Hepatocyte (in vitro differentiated cells): ENCODE measurements around the gene CEL.
"Not testable (repeated sequence)": the region's sequence is repeated elsewhere in the genome, so short reads cannot be mapped to it uniquely, and the experiment has no call there.

Experiments used
- EZH2 ChIP-seq: fragments of 200-600 bp; sonication (generic); IDR thresholded peaks from 2 replicates; pipeline ENCODE4 v1.6.1; 2016; ENCODE audit warnings: antibody characterized with exemption, mild to moderate bottlenecking, borderline replicate concordance
- EZH2phosphoT487 ChIP-seq: fragments of 200-600 bp; sonication (generic); IDR thresholded peaks from one replicate; pipeline ENCODE4 v1.6.1; 2018; ENCODE audit warnings: antibody characterized with exemption, mild to moderate bottlenecking, low read depth, moderate library complexity; ENCODE audit not compliant: unreplicated experiment, severe bottlenecking
- TF ChIP-seq, protein P1 (sequence below): fragments of 200-600 bp; sonication (generic); IDR thresholded peaks from 2 replicates; pipeline ENCODE4 v1.5.1; 2016; ENCODE audit warnings: antibody characterized with exemption, mild to moderate bottlenecking; ENCODE audit not compliant: poor library complexity

DNA sequence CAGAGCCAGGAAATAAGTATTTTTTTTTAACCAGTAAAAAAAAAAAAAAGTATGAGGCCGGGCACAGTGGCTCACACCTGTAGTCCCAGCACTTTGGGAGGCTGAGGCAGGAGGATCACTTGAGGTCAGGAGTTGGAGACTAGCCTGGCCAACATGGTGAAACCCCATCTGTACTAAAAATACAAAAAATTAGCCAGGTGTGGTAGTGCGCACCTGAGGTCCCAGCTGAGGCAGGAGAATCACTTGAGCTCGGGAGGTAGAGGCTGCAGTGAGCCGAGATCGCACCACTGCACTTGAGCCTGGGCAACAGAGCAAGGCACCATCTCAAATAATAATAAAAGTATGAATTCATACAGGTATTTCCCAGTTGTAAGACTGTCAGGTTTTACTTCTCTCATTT is 10.4 kb downstream of the CEL start:
- TF ChIP-seq, protein P1, sequence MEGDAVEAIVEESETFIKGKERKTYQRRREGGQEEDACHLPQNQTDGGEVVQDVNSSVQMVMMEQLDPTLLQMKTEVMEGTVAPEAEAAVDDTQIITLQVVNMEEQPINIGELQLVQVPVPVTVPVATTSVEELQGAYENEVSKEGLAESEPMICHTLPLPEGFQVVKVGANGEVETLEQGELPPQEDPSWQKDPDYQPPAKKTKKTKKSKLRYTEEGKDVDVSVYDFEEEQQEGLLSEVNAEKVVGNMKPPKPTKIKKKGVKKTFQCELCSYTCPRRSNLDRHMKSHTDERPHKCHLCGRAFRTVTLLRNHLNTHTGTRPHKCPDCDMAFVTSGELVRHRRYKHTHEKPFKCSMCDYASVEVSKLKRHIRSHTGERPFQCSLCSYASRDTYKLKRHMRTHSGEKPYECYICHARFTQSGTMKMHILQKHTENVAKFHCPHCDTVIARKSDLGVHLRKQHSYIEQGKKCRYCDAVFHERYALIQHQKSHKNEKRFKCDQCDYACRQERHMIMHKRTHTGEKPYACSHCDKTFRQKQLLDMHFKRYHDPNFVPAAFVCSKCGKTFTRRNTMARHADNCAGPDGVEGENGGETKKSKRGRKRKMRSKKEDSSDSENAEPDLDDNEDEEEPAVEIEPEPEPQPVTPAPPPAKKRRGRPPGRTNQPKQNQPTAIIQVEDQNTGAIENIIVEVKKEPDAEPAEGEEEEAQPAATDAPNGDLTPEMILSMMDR, result not testable (repeated sequence)
- TF ChIP-seq EZH2, EZH2phosphoT487: not testable (repeated sequence)
